ENCODE measurements around the gene CSF3.

DNA sequence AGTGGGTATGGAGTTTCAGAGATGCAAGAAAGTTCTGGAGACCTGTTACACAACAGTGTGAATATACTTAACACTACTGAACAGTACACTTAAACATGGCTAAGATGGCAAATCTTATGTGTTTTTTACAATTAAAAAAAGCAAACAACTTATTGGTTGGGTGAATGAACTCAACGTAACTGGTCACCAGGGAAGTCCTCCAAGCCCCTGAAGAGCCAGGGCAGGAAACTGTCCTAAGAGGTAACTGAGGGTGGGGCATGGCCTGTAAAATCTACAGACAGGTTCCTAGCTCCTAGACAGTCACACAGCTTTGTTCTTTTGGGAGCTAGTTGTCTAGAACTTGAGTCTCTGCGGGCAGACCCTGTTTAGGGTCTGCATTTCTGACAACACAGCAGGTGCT lies 10.3 kb downstream of the CSF3 start:
- TF ChIP-seq ZNF839 (CRISPR knock-in tag; IDR thresholded peaks at IDR 0.05; ENCODE audit: borderline replicate concordance) (no peak), ELF1 (CRISPR knock-in tag; IDR thresholded peaks at IDR 0.05) (no peak), FOXO1 (CRISPR knock-in tag; IDR thresholded peaks at IDR 0.05) (no peak), FOXA1 (IDR thresholded peaks at IDR 0.05) (no peak), FOXA1 (CRISPR knock-in tag; IDR thresholded peaks at IDR 0.05) (no peak), ZSCAN5A (CRISPR knock-in tag; IDR thresholded peaks at IDR 0.05; ENCODE audit: borderline replicate concordance) (no peak), ZNF543 (CRISPR knock-in tag; IDR thresholded peaks at IDR 0.05) (no peak), POLR2A (IDR thresholded peaks at IDR 0.05; ENCODE audit: insufficient read depth in 1 of 2, low read depth in 2 of 2, low read length in 2 of 2) (no peak), NAIF1 (CRISPR knock-in tag; IDR thresholded peaks at IDR 0.05; ENCODE audit: borderline replicate concordance) (no peak), ZHX1 (CRISPR knock-in tag; IDR thresholded peaks at IDR 0.05; ENCODE audit: low read depth) (no peak)

All from HepG2 (cell line).